ENCODE data around the gene SERGEF.
A peak's percentile ranks its signal among the peaks of the same experiment; 100 is the strongest.

Gene SERGEF

DNA sequence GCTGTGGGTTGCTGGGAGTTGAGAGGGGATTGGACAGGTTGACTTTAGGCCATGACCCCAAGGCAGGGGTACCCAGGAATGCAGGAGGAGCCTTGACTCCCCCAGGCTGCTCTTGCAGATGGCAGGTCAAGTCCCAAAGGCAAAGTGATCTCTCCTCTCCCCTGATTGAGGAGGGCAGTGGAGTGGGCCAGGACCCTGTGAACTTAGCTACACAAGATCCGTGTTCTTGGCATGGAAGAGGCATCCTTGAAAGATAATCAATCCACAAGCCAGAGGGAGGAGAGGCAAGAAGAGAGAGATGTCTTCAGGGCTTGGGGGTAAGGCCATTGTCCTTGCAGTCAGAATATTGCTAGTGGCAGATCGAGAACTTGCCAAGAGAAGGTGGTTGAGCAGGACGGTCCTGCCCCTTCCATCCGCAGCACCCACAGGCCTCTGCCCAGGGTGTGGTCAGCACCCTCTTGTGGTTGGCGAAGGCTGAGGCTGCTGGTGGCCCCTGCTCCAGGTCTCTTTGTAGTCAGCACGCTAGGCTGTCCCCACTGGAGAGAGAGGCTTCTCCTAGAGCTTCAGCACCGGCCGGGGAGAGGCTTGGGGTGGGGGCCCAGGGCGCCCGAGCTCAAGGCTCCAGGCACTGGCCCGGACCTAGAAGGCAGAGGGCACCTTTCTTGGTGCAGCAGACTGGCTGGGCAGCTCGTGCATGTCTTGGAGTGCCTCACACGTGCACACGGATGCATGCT, 232.8 kb downstream of the SERGEF start:
- no peak for DNase-seq

DNA sequence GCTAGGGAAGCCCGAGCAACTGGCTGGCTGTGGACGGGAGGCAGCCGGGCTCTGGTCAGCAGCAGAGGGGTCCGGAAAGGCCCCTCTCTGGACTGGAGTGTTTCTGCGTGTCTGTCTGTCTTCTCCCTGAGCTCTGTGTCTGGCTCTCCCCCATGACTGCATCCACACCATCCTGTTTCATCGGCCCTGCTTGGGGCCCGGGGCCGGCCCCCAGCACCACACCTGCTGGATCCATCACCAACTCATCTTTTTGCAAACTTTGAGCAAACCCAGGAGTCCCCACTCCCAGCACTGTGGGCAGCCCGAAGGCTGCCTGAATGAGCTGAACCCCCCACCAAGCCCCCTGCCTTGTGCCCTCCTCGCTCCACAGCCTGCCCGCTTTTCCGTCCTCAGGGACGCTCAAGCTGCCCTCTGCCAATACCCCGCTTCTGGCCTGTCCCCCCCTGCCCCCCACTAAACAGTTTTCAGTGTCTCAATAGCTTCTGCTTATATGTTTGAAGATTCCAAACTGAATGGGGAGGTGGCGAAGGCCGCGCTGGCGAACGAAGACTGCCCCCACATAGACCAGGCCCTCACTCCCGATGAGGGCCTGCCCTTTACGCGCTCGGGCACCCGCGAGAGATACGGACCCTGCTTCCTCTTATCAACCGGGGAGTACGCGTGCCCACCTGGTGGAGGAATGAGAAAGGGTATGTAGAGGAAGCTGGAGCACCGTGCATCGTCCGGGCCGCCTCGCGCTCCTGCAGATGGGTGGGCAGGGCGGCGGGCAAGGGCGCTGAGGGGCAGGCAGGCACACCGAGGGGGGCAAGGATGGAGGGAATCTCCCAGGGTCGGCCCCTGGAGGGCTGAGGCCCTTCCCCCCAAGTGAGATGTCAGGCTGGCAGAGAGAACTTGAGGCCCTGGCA, 233.6 kb downstream of the SERGEF start:
- no peak for DNase-seq

DNA sequence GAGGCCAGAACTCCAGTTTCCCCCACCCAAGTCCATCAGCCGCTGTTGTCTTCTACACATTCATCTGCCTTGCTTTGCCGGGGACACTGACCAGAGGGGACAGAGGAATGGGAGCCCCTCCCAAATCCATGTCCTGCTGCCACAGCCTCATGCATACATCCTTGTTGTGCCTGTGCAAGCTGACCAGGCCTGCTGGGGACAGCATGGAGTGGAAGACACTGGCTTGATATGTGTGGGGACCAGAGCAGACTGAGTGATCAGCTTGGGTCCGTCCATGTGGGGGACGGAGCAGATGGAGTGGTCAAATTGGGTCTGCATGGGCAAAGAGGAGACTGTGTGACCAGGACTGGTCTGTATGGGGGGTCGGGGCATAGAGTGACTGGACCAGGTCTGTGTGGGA, 234.5 kb downstream of the SERGEF start:
- DNase-seq, result no peak

DNA sequence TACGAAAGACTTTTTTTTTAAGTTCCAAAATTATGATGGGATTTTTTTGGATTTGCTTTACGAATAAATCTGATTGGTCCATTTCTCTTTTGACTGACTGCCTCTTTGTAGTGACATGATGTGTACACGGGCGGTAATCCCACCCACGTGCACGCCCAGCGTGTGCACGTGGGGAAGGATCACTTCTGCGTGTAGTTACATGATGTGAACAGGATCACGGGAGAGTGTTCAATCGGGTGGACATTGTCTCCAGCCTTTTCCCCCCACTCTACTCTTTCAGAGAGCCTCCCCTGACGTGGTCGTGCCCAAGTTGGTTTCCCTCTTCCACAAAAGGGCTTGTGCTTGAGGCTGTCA, 235.1 kb downstream of the SERGEF start:
- no peak for DNase-seq

DNA sequence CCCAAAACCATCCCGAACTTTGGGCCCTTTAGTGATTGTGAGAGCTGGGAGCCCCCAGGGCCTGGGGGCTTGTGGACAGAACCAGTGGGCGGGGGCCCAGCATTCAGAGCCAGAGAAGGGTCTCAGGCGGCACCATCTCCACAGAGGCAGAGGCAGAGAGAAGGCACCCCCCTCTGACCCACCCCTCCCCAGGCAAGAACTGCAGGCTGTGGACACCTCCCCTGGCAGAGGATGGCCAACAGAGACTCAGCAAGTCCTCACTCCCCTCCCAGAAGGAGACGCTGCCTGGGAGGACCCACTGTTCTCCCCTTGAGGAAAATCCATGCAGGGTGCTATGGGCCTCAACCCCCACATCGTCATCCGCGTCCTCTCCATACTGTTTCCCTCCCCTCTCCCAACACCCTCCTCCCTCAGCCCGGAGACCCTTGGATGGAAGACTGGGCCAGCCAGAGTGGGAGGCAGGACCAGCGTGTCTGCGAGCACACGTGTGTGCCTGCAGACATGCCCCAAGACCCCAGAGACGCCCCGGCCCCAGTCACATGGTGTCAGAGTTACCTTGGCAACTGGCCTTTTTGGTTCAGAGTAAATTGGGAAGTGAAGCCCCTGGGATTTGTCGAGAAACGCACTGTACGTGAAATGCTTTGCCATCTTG, 235.6 kb downstream of the SERGEF start:
- DNase-seq, result no peak

DNA sequence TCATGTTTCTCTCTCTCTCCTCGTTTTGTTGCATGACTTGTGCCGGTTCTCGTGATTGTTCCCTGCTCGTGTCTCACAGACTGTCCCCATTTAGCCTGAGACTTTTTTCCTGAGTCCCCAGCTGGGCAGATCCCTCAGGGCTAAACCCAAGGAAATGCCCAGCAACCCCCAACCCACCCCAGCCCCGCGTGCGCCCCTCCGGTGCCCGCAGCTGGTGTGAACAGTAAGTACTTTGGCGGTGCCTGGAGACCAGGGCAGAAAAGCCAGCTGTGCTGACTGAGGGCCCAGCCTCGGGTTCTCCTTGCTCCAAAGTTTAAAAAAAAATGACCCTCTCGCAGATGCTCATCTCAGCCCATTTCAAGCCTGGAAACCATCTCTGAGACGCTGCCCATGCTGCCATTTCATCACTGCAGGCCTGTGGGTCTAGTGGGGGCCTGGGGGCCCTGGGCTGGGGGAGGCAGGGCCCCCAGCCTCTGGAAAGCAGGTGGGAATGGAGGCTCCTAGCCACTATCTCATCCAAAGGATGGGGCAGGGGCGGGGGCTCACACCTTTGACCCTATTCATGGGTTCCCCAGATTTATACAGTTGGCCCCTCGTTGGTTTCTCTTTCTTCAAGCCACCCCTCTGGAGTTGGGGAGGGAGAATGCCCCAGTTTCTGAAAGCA, 236.5 kb downstream of the SERGEF start:
- no peak for DNase-seq

DNA sequence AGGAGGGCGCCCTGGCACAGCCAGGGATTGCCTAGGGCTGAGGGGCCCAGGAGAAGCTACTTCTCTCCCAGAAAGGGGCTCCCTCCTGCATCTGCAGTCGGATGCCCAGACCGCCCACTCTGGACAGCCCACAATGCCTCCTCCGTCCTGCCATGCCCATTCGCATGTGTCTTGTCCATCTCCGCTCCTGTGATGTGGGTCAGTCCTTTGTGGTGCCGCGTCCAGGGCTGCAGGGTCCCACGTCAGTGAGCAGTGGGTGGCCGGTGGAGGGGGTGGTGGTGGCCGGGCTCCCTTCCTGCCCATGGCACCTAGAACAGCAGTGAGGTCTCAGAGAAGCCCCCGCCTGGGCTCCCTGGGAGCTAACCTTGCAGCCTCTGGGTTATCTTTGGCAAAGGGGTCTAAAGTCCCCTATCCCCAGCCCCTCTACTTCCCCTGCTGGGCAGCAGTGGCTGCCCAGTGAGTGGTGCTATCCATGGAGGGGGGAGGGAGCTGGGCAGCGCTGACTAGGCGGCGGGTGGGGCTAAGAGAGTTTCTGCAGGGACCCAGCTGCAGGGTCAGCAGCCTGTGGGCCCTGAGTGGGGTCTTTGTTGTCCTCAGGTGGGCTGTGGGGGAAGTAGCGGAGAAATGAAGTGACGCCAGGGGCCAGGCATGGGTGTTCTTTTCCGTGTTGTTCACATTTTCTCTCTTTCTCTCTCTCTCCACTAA, 237.2 kb downstream of the SERGEF start:
- no peak for DNase-seq

DNA sequence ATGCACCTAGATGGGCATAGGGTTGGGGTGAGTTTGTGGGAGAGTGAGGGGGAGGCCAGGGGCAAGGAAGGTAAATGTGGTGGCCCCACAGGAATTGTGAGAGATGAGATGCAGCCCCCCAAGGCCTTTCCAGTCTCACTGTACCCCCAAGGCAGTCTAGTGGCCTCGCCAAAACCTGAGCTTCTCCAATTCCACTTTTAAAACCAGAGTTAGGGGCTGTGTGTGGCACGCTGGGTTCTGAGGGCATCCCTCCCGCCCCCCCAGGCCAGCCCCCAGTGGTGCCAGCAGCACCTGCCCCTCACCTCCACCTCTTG, 237.9 kb downstream of the SERGEF start:
- no peak for DNase-seq

DNA sequence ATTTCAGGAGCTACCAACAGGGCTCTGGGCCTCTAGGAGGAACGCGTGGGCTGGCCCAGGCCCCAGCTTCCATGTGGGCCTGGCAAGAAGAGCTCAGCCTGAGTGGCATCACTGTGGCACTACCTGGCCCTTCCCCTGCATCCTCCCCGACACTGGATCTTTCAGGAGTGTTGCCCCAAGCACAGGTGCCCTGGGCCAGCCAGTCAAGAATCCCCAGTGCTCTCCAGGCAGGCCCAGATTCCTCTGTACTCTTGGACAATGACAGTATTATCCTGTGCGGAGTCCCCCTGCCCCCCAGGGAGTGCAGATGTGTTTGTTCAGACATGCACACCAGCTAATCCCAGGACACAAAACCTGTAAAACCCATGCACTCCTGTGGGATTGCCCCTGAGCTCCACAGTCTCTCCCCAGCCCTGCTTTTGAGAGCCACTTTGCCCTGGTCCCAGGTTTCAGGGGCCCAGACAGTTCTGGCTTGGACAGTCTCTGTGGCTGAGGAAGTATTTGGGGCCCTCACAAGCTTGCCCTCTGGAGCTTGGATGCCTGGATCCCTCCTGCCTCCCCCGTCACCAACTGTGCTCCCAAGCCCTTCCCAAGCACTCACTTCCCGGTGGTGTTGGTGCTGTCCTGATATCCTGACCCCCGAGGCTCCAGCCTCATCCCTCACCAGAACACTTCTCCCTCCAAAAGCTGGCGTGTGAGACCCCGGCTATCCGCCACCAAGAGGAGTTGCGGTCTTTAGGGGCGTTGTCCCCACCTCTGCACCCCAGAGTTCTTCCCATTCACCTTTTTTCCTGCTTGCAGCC, 238.4 kb downstream of the SERGEF start:
- no peak for DNase-seq

DNA sequence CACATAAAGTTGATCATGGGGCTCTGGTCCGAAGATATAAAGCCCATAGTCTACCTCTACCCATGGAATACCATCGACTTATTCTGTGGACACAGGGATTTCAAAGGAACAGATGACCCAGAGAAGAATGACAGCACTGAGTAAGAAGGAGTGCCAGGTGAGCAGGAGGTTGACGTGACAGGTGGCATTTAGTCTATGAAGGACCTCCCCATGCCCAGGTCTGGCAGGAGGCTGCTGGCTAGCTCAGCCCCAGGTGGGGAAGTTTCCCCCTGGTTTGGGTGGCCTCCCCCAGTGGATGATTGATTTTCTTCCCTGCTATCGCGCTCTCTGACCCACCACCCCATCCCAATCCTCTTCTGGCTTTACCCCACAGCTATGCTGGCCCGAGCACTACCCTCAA, 239.2 kb downstream of the SERGEF start:
- no peak for DNase-seq

DNA sequence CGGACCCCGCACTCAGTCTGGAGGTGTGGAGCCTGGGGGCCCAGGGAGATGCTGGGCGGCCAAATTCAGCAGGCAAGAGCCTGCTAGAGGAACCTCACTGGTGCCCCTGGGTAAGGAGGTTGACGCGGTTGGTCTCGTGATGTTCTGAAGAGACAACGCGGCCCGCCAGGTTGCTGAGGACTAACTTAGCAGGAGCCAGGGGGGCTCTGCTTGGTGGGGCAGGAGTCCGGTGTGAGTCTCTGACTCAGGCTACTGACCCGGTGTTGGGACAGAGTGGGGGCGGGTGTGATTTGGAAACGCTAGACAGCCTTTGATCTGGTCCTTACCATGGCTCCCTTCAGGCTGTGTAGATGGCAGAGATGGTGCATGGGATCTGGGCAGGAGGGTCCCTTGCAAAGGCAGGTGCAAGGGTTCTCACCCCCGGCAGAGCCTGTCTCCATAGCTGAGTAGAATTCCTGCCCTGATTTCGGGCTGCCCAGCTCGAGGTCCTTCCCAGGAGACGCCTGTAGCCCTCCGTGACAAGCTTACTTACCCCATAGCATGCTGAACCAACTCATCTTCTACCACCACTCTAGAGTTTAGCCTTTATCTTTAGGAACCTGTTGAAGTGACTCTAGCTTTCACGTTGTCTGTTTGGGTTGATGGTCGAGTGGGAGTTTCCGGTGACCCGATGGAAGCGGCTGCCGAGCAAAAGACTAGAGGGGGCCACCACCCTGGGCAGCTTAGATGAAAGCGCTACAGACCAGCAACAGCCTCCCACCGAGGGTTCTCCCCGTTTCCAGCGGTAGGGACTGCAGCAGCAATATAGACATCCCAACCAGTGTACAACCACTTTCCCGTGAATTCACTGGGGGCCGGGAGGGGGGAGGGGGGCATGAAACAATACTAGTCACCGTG, 239.9 kb downstream of the SERGEF start:
- no peak for DNase-seq

DNA sequence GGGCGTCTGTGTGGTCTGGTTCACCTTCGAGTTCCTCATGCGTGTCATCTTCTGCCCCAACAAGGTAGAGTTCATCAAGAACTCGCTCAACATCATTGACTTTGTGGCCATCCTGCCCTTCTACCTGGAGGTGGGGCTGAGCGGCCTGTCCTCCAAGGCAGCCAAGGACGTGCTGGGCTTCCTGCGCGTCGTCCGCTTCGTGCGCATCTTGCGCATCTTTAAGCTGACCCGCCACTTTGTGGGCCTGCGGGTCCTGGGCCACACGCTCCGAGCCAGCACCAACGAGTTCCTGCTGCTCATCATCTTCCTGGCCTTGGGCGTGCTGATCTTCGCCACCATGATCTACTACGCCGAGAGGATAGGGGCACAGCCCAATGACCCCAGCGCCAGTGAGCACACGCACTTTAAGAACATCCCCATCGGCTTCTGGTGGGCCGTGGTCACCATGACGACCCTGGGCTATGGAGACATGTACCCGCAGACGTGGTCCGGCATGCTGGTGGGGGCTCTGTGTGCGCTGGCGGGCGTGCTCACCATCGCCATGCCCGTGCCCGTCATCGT, 240.9 kb downstream of the SERGEF start:
- no peak for DNase-seq

DNA sequence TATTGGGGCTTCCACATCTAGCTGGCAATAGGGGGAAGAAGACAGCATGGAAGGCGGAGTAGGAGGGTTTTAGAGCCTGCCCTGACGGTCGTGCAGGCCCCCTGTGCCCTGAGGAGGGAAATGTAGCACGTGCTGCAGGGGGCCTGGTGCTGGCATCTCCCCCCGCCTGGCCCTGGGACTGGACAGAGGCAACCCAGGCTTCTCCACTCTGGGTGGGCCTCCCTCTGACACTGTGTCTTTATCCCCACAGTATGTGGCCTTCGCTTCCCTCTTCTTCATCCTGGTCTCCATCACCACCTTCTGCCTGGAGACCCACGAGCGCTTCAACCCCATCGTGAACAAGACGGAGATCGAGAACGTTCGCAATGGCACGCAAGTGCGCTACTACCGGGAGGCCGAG, 241.4 kb downstream of the SERGEF start:
- DNase-seq, result no peak

DNA sequence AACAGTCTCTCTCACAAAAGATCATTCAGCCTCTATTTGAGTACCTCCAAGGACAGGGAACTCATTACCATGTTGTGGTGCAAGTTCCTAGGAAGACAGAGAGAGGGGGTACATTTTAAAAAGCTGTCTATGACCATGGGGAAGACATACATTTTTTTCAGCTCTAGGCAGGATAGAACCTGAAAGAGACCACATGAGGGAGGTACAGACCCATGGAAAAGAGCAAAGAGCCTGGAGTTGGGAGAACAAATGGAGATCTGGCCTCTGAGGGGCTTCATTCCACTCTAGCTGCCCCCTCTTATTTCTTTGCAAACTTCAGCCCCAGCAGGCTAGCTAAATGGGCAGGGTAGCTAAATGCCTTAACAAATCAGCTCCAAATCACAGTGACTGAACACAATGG, 241.9 kb downstream of the SERGEF start:
- no peak for DNase-seq

DNA sequence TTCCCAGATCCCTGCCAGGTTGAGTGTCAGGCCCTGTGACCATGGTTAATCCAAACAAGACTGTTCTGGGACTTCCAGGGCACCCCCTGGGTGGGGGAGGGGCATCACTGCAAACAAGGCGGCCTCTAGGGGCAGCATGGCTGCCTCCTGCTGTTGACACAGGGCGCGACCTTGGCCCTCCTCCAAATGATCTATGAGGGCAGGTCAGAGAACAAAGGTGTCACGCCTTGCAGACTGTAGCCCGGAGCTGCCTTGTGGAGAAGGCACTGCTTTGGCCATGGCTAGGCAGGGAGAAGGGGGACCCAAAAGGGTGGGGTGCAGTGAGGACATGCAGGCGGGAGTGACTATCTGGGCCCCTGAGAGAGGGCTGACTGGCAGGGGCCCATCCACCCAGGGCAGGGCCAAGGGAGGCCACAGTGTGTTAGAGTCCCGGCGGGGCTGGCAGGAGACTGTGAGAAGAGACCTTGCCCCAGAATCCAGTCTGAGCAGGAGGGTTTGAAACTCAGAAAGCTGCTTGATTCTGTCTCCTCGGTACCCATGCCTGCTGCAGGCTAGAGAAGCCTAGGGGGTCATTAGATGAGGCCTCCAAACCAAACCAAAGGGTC, 242.7 kb downstream of the SERGEF start:
- peak; percentile 59 for DNase-seq

DNA sequence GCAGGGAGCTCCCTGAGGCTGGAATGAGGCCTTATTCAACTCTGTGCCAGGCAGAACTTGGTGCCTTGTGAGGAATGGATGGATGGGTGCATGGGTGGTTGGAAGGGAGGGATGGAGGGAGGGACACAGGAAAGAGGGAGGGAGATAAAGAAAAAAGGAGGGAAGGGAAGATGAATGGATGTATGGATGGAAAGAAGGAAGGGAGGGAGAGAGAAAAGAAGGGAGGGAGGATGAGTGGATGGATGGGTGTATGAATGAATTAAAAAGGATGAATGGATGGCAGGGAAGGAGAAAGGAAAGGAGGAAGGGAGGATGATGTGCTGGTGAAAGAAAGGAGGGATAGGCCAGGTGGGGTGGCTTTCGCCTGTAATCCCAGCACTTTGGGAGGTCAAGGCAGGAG, 243.6 kb downstream of the SERGEF start:
- DNase-seq, result no peak

DNA sequence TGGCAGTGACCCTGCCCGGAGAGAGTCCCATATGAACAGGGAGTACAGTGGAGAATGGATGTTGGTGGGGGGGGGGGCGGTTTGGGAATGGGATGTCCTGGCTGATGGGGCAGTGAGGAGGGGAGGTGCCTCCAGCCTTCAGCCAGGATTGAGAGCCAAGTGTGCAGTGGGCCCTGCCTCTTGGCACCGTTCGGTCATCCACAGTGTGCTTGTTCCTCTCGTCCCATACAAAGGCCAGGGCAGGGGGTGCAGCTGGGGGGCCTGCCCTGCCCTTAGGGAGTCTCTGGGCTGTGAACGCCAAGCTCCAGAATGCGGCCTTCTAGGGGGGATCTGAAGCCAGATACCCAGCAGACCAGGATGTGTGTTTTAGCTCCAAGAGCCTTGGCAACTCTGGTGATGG, 244.3 kb downstream of the SERGEF start:
- DNase-seq, result no peak

DNA sequence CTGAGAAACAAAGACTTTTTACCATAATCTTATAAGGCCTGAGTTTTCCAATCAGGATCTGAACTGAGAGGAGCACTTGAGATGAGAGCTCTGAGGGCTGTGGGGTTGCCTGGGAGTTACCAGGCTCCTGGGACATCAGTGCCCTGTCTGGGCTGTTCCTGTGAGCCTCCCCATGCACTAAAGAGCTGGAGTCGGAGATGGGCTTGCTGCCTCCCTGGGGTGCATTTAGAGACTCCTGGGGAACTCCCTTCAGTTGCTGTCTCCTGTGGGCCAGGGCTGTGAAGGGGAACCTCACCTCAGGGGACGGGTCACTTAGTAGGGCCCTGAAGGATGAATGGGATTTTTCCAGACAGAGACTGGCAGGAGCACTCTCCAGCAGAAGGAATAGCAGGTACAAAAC, 244.9 kb downstream of the SERGEF start:
- no peak for DNase-seq

DNA sequence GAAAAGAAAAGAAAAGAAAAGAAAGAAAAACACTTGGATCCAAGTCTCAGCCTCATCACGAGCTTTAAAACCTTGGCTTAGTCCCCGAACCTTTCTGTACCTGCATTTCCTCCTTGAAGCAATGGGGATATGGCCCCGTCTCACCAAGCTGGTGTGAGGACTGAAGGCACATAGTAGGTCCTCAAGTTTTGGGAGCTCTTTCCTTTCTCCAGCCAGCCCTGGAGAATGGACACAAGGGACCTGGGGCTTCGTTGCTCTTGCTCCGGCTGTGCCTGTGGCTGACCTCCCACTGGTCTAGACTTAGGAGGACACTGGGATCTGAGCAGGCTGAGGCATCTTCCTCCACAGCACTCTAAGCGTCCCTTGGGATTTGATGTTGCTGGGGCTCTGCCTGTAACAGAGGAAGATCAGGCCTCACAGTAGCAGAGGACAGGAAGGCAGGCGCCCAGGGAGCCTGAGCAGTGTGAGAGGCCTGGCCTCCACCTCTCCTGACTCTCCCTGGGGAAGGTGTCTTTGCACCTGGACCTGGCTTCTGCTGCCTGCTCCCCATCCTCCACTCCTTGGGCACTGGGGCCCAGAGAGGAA, 245.5 kb downstream of the SERGEF start:
- no peak for DNase-seq

DNA sequence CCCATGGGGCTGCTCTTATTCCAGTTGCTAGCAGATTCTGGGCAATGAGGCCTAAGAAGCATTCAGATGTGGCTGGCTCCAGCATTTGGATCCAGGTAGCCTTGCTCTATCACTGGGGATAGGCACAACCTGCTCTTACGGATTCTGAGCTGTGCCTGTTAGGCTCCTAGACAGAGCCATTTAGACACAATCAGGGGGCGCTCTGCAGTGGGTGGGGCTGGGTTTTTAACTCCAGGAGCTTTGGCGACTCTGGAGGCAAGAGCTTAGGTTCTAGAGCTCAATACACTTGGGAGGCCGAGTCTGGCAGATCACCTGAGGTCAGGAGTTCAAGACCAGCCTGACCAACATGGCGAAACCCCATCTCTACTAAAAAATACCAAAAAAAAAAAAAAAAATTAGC, 246.3 kb downstream of the SERGEF start:
- no peak for DNase-seq
